NB4 (cell line): ENCODE results near the gene CPVL.
"Not testable (repeated sequence)": the region's sequence is repeated elsewhere in the genome, so short reads cannot be mapped to it uniquely, and the experiment has no call there.

Experiments used
- DNase-seq: peaks from one replicate; pipeline ENCODE4 v3.0.0; 2010; ENCODE audit warnings: low read depth
- H3K4me3 ChIP-seq: one replicate; pipeline ENCODE4 v1.5.1; 2011; ENCODE audit warnings: mild to moderate bottlenecking, low read depth, low read length, moderate library complexity
- MYC ChIP-seq: IDR thresholded peaks from 2 replicates; pipeline ENCODE4 v1.6.1; 2011; ENCODE audit warnings: low read depth, low read length
- POLR2A ChIP-seq: IDR thresholded peaks from 2 replicates; pipeline ENCODE4 v1.6.1; 2011; ENCODE audit warnings: mild to moderate bottlenecking; ENCODE audit not compliant: insufficient read length; ENCODE audit errors: extremely low read depth
- TF ChIP-seq, protein P1 (sequence below): IDR thresholded peaks from 2 replicates; pipeline ENCODE4 v1.6.1; 2011; ENCODE audit warnings: low read depth, low read length
- TF ChIP-seq, protein P2 (sequence below): IDR thresholded peaks from one replicate; pipeline ENCODE4 v1.5.1; 2012; ENCODE audit warnings: low read depth, low read length

CPVL gene

GRCh38 chr7:29095631-29096445, 50.5 kb downstream of the CPVL start:
- TF ChIP-seq POLR2A: no peak
- TF ChIP-seq MYC: no peak
- TF ChIP-seq, protein P1, sequence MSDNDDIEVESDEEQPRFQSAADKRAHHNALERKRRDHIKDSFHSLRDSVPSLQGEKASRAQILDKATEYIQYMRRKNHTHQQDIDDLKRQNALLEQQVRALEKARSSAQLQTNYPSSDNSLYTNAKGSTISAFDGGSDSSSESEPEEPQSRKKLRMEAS: no peak
- TF ChIP-seq, protein P2, sequence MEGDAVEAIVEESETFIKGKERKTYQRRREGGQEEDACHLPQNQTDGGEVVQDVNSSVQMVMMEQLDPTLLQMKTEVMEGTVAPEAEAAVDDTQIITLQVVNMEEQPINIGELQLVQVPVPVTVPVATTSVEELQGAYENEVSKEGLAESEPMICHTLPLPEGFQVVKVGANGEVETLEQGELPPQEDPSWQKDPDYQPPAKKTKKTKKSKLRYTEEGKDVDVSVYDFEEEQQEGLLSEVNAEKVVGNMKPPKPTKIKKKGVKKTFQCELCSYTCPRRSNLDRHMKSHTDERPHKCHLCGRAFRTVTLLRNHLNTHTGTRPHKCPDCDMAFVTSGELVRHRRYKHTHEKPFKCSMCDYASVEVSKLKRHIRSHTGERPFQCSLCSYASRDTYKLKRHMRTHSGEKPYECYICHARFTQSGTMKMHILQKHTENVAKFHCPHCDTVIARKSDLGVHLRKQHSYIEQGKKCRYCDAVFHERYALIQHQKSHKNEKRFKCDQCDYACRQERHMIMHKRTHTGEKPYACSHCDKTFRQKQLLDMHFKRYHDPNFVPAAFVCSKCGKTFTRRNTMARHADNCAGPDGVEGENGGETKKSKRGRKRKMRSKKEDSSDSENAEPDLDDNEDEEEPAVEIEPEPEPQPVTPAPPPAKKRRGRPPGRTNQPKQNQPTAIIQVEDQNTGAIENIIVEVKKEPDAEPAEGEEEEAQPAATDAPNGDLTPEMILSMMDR: no peak
- no peak overlapping the region for H3K4me3 ChIP-seq
- DNase-seq: no peak

GRCh38 chr7:29093091-29093490, 53.2 kb downstream of the CPVL start:
- DNase-seq: not testable (repeated sequence)

GRCh38 chr7:29091715-29092114, 54.6 kb downstream of the CPVL start:
- DNase-seq: no peak
- H3K4me3 ChIP-seq: no peak overlapping the region
- TF ChIP-seq, protein P1: no peak
- no peak for TF ChIP-seq POLR2A
- TF ChIP-seq, protein P2: no peak
- no peak for TF ChIP-seq MYC

More at GRCh38 chr7:29093091-29093490, 53.2 kb downstream of the CPVL start:
- not testable (repeated sequence) for H3K4me3 ChIP-seq

DNA sequence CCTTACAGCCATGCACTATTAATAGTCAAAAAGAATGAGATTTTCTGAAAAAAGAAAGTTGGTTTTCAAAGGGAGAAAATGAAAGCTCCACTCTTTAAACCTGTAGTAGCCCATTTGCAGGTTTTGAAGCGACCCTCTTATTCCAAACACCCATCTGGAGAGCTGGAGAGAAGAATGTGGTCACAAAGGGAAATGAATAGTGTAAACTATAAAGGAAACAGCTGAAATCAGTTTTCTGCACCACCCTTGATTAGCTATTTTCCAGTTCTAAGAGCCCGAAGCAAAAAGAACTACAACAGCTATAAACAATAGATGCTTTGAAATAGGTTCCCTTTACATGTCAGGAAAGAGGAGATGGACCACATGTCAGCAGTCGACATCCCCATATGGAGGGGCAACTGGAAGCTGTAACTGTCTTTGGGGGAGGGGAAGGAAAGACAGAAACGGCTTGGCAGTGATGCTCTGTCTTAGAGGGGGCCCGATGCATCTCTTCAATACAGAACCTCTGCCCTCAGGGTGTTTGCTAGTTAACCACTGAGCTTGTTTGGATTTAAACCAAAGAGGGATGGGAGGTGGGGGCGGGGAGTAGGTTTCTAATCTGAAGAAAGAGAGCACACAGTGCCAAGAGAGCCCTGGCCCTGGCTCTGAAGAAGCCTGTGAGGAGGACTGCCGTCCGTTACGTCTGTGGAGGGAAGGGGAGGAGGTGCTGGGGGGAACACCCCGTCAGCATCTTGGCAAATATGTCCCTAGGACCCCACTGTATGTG, 55.3 kb downstream of the CPVL start:
- DNase-seq: no peak
- no peak overlapping the region for H3K4me3 ChIP-seq
- no peak for TF ChIP-seq POLR2A
- TF ChIP-seq, protein P1: no peak
- TF ChIP-seq, protein P2: no peak
- no peak for TF ChIP-seq MYC

DNA sequence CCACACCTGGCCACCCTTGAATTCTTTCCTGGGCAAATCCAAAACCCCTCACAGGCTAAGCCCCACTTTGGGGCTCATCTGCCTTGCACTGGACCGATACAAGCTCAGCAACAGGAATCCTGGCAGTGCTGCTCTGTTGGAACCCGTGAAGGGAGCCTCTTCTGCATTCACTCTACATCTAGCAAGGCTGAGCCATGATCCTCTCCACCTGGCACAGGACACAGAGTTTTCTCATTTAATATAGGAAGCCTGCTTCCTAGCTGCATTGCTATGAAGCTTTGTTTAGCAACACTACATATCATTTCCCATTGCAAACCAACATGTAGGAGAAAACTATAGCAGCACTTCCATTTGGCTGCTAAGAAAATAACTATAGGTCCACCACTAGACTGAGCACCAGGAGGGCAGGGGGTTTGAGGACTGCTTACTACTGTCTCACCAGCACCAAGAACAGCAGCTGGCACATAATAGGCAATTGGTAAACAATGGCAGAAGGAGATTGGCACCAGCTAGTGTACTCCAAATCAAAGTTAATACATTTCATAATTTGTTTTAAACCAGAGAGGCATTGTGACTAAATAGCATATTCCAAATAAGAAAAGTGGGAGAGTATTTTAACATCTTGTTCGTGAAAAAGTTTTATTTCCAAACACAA, 56.1 kb downstream of the CPVL start:
- no peak overlapping the region for H3K4me3 ChIP-seq
- TF ChIP-seq POLR2A: no peak
- no peak for TF ChIP-seq MYC
- TF ChIP-seq, protein P2: no peak
- TF ChIP-seq, protein P1: no peak
- DNase-seq: no peak

DNA sequence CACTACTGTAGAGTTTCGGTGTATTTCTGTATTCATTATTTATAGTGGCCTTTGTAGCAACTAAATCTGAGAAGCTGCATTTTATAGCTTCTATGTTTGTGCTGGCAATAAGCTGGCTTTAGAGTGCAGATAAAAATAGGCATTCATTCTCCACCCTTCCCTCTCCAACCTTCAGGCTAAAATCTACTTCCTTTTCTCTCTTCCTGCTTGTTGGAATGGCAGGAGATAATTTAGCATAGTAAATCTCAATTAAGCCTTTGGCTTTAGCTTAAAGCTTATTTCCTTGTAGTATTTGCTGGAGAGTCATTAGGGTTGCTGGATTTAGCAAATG, 58.5 kb downstream of the CPVL start:
- DNase-seq: no peak
- no peak overlapping the region for H3K4me3 ChIP-seq
- TF ChIP-seq, protein P2: no peak
- TF ChIP-seq, protein P1: no peak
- TF ChIP-seq POLR2A: no peak
- no peak for TF ChIP-seq MYC
